Stimulated activated CD8-positive, alpha-beta memory T cell treated with anti-CD3 and anti-CD28 coated beads, Interleukin-2, amount 100 ng/mL, for 1 hour (primary cell): ENCODE data around the gene SPRR4.

ENCODE experiments used
- DNase-seq, 2 donors: peaks; one replicate each; pipeline ENCODE4 v3.0.0-alpha.2; 2020; ENCODE audit warnings: low read depth in 2 of 2

The SPRR4 gene, protein sequence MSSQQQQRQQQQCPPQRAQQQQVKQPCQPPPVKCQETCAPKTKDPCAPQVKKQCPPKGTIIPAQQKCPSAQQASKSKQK

DNA sequence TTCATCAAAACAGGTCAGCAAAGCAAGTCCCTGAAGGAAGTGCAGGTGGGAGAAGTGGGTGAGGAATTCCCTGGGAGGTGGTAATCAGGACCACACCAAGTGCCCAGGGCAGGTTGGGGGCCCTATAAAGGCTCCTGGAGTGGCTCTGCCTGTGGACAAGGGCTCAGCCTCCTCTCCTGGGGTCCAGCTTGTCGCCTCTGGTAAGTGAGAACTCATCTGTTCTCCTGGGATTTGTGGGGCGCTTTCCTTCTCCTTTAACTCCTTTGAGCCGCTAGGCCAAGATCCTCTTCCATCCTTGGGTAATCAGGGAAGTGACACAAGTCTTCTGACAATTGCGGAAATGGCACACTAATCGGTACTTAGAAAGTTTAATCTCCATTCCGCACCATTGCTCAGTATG lies at the start of gene SPRR4:
SPRR4 (plus strand) TSS at position 154 of the 400 bp plus-strand sequence. CDS start 1,243 bp downstream, outside the sequence.
- no peak for DNase-seq

DNA sequence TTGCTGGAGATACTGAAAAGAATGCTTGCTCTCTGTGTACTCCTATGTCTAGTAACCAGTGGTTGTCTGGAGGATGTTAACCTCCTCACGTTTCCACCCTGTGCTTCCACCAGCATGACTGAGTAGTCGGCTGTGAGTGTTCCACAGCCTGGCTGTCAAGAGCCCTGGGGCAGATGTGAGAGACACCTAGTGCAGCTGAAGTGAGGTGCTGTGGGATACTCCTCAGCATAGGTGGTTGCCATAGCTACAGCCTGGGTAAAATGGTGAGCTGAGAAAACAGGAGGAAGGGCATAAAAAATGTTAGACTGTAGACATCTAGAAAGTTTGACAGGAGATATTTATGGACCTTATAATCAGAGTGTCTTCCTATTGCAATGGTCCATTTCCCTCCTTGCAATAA lies 46.3 kb upstream of the SPRR4 start:
- no peak for DNase-seq

DNA sequence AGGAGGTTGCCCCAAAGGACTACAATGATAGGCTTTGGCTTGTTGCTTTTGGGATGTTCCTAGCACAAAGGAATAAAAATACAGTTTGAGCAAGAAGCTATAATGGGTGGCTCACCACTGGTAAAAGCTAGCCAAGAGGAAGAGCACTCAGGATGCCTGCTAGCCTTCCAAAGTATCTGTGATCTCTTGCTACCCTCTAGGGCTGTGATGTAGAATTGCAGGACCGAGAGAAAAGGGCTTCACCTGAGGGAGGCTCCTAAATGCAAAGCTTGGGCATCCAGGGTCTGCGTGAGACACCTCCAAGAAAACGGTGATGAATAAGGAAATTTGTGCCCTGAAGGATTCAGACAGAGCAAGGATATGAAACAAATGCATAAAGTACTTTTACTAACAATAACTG lies 44.4 kb upstream of the SPRR4 start:
- DNase-seq: no peak

DNA sequence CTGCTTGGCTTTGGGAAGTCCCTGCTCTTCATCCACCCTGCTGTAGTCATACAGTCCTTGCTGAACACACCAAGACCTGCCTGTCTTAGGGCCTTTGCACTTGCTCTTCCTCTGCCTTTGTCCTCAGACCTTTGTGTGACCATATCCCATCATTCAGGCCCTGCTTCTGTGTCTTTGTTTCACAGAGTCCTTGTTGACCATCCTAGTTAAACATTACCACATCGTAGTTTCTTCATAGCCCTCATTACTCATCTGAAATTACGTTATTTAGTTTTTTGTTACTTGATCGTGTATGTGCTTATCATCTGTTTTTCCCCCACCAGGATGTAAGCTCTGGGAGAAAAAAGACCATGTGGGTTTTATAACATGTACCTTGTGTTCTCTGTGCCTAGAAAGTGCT lies 41.8 kb upstream of the SPRR4 start:
- DNase-seq: no peak

DNA sequence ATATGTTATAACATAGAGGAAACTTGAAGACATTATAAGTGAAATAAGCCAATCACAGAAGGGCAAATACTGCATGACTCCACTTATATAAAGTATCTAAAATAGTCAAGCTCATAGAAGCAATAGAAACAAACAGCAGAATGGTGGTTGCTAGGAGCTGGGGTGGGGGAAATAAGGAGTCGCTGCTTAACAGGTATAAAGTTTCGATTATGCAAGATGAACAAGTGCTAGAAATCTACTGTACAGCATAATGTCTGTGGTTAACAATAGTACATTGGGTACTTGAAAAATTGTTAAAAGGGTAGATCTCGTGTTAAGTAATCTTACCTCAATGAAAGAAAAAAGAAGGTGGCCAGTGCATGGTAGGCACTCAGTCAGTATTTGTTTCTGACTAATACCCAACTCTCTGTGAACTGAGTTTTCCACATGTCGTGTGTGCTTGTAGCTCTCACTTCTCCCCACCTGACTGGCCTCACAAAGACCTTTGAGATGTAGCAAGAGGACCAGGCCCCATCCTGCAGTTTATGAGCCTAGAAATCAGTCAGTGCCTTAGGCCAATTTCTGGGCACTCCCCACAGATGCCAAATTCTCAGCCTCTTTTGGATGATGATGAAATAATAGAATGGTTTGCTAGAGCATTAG lies 38.2 kb upstream of the SPRR4 start:
- DNase-seq: no peak

DNA sequence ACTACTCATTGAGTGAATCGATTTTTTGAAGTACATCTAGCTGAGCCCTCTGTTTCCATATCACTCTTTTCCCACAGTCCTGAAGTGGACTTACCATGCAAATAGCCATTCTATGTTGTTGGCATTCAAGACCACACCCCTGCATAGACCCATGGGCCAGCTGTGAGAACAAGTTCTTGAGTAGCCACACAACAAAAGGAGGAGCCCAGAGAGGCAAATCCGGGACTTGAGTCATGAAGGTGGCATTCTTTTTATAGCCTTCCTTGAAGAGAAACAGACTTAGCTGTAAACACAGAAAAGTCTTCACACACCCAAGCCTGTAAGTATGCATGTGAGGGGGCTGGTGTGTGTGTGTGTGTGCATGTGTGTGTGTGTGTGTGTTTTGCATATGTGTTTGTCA lies 37.3 kb upstream of the SPRR4 start:
- no peak for DNase-seq

DNA sequence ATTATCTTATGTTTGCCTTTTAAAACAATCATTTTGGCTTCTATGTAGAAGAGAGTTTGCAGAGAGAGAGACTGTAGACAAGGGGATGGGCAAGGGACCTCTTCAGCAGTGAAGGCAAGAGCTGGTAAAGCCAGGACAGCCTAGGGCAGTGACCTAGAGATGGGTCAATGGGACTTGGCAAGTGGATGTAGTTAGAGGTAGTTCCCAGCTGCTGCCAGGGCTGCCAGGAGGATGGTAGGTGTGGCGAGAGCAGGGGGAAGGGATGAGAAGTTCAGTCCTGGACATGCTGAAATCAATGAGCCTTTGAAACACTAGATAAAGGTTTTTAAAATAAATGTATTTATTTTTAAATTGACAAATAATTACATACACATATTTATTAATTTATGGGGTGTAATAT lies 29.8 kb upstream of the SPRR4 start:
- DNase-seq: no peak

DNA sequence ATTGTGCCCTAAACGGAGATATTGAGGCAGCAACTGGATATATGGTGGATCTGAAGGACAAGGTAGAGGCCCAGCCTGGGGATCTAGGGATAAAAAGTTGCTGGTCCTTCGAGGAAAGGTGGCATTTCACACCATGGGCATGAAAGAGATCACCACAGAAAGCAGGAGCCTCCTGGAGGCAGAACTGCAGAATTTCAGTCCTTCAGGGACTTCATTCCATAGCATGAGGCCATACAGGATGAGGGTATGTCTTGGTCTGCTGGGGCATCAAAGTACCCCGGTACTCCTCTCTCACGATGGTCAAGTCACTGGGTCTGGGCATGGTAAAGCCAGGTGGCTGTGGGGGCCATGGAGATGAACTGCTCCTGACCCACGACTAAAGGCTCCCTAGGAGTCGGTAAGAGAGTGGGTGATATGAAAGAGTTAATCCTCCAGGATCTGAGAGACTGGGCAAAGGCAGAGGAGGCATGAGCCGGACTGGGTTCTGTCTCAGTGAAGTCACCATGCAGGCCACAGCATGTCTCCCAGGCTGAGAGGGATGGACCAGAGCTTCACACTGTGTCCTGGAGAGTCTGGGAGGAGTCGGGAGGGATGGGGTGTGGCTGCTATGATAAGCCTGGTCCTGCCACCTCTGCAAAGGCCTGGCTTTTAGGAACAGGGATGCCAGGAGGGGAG lies 29.3 kb upstream of the SPRR4 start:
- DNase-seq: no peak

DNA sequence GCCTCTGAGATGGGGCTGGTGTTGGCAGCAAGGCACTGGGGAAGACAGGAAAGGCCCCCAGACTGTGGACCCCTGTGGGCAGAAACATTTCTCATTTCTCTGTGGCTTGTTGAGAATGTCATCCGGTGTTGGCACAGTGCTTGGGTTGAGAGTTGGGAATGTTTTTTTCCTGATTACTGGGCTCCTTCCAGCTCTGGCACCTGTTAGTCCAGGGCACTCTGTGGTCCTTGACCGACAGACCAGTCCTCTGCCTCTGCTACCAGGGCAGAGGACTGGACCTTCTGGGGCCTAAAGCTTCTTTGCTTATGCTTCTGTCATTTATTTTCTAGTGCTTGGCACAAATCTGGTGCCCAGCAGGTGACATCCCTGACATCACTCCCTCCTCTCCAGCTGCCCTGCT lies 28.3 kb upstream of the SPRR4 start:
- no peak for DNase-seq

DNA sequence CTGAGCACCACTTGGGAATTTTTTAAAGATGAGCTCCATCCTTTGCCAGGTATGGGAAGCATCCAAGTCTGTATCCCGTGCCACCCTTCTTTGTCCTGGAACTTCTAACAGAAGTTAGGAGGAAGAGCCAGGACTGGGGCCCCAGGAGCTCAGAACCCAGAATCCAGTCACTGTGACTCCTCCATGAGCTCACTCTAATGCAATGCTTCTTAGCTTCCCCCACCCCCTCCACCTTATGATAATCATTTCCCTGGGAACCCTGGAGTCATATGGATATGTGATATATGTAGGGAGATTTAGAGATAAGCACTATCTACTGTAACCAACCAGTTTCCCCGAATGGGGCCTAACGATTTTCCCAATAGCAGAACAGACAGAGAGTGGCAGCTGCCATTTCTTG lies 24.2 kb upstream of the SPRR4 start:
- DNase-seq: no peak

- no peak for DNase-seq
These were observed 23.7 kb upstream of the SPRR4 start, which contains the start of gene SPRR5 for GRCh38 chr1:152946651-152947256. Gene SPRR5, plus strand, starts transcription at chr1:152947206. Its CDS starts 1,349 bp downstream, at chr1:152948555.

GRCh38 chr1:152951711-152952110 lies 18.7 kb upstream of the SPRR4 start:
- DNase-seq: no peak

DNA sequence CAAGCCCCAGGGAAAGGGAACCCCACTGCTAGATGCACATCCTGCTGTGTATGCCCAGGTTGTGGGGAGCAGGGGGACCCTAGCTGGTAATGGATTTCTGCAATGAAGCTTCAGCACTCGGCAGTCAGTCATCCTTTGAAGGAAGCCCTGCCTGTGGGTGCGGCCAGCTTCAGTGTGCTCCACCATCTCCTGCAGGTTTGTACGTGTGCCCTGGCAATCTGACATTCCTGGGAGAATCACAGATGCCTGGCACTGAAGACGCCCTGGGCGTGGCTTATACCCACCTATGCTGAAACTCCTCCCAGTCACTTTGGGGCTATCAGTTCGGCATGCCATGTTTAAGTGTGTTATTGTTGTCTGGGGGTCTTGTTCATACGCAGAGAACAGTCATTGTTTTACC lies 16.7 kb upstream of the SPRR4 start:
- no peak for DNase-seq

GRCh38 chr1:152954436-152954835 lies 16.0 kb upstream of the SPRR4 start:
- no peak for DNase-seq

- DNase-seq: no peak
These were observed 12.9 kb upstream of the SPRR4 start for GRCh38 chr1:152957561-152957960.

GRCh38 chr1:152959273-152959672 lies 11.2 kb upstream of the SPRR4 start:
- no peak for DNase-seq

- DNase-seq: no peak
These were observed 10.5 kb upstream of the SPRR4 start for GRCh38 chr1:152959801-152960451.

- no peak for DNase-seq
These were observed 9.9 kb upstream of the SPRR4 start for GRCh38 chr1:152960452-152961044.

- no peak for DNase-seq
These were observed 9.1 kb upstream of the SPRR4 start for GRCh38 chr1:152961226-152961891.

- no peak for DNase-seq
These were observed 7.5 kb upstream of the SPRR4 start for GRCh38 chr1:152962876-152963415.

DNA sequence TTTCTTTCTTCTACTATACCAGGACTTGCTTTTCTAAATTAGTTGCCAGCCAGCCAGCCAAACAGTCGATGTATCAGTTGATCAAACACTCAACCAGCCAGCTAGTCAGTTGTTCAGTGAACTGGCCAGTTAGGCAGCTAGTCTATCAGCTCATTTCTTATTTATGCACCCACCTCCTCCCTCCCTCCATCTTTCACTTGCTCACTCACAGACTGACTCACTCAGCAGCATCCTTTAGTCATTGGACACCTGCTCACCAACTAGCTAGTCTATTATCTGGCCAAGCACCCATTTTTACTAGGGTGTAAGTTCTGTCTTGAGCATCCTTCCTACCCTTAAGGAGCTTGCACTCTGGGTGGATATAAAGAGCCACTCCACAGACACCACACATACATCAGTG lies 5.9 kb upstream of the SPRR4 start:
- no peak for DNase-seq
